GM12878 (cell line): Measurements from ENCODE around the gene HS6ST3. TPM values are rescaled to one million over a fixed set of nuclear protein-coding genes. Genes with fewer than 3 reads are reported as not detected.

Experiments
- ATAC-seq: fragments of 200-7000 bp; cut with Tn5 transposase; 3 replicates; pipeline ENCODE4 v1.9.1; 2020; ENCODE audit warnings: mild to moderate bottlenecking, moderate library complexity
- BruUV-seq: library from RNA; stranded (reverse); fragments of 400-500 nt; replicated peaks from 2 replicates; lab custom pipeline; 2021; lab: Mats Ljungman, UMichigan
- CTCF ChIA-PET: fragments of 300-600 bp; sonication (Branson Sonifier 250); formaldehyde crosslinking; extraction: SDS; loops from one replicate; lab custom pipeline; 2021; ENCODE audit warnings: inconsistent platforms; lab: Yijun Ruan, JAX
- POLR2A ChIA-PET: fragments of 350-600 bp; formaldehyde crosslinking; extraction: SDS; loops from one replicate; lab custom pipeline; 2021; ENCODE audit warnings: inconsistent platforms; lab: Charles Lee
- RAD21 ChIA-PET: fragments of 300-600 bp; sonication (Branson Sonifier 250); formaldehyde crosslinking; loops from one replicate; lab custom pipeline; 2023; ENCODE audit warnings: antibody characterized with exemption; ENCODE audit not compliant: unreplicated experiment; lab: Charles Lee
- SMC1A ChIA-PET: fragments of 300-600 bp; sonication (Branson Sonifier 250); formaldehyde crosslinking; loops from one replicate; lab custom pipeline; 2023; ENCODE audit not compliant: unreplicated experiment, uncharacterized antibody; lab: Charles Lee
- DNase-seq: peaks from one replicate; pipeline ENCODE4 v3.0.0-alpha.2; 2011; ENCODE audit warnings: low read depth, low spot score
- FAIRE-seq: peaks from 3 replicates; lab custom pipeline; 2011; peaks lifted over from hg19 to GRCh38; lab: Jason Lieb, UNC
- H2AFZ ChIP-seq: 2 replicates; pipeline ENCODE4 v1.6.0; 2011; ENCODE audit warnings: low read depth, low read length, control low read depth; ENCODE audit not compliant: control insufficient read depth
- H3K27ac ChIP-seq: 2 replicates; pipeline ENCODE4 v1.5.1; 2011; ENCODE audit warnings: control low read depth; ENCODE audit not compliant: control insufficient read depth, insufficient read depth
- H3K27me3 ChIP-seq, 2 experiments: replicated peaks in 1 of 2; 2 replicates each; pipeline versions ENCODE4 v1.6.0 to v1.6.1; 2011; ENCODE audit warnings: low read length in 1 of 2; ENCODE audit not compliant: control insufficient read depth in 2 of 2, insufficient read depth in 2 of 2
- H3K36me3 ChIP-seq, 2 experiments: 2 replicates each; pipeline ENCODE4 v1.5.1; 2011; ENCODE audit warnings: low read length in 1 of 2; ENCODE audit not compliant: control insufficient read depth in 2 of 2, insufficient read depth in 2 of 2
- H3K4me1 ChIP-seq: 2 replicates; pipeline ENCODE4 v1.6.1; 2011; ENCODE audit warnings: mild to moderate bottlenecking, low read length, moderate library complexity, mixed read lengths; ENCODE audit not compliant: control insufficient read depth, insufficient read depth
- H3K4me2 ChIP-seq: 2 replicates; pipeline ENCODE4 v1.6.0; 2011; ENCODE audit warnings: control low read depth; ENCODE audit not compliant: control insufficient read depth, insufficient read depth
- H3K4me3 ChIP-seq: fragments of 200-600 bp; sonication (generic); 2 replicates; pipeline ENCODE4 v1.5.1; 2016
- H3K79me2 ChIP-seq: 2 replicates; pipeline ENCODE4 v1.6.0; 2011; ENCODE audit warnings: low read length; ENCODE audit not compliant: control insufficient read depth, insufficient read depth
- H3K9ac ChIP-seq: 2 replicates; pipeline ENCODE4 v1.8.0; 2011; ENCODE audit warnings: low read length, control low read depth, mixed read lengths; ENCODE audit not compliant: control insufficient read depth, insufficient read depth
- H3K9me3 ChIP-seq: replicated peaks from 3 replicates; pipeline ENCODE4 v1.5.1; 2011; ENCODE audit warnings: mild to moderate bottlenecking, low read length; ENCODE audit not compliant: control insufficient read depth, insufficient read depth
- H4K20me1 ChIP-seq: 2 replicates; pipeline ENCODE4 v1.6.0; 2011; ENCODE audit not compliant: control insufficient read depth, insufficient read depth
- FOS ChIP-seq: IDR thresholded peaks from 3 replicates; pipeline ENCODE4 v1.6.1; 2011; ENCODE audit warnings: borderline replicate concordance; ENCODE audit not compliant: insufficient read length; ENCODE audit errors: extremely low read depth
- IRF4 ChIP-seq: IDR thresholded peaks from 2 replicates; pipeline ENCODE4 v1.6.1; 2011; ENCODE audit warnings: low read depth, low read length
- MYC ChIP-seq: IDR thresholded peaks from 2 replicates; pipeline ENCODE4 v1.6.1; 2011; ENCODE audit warnings: mild to moderate bottlenecking, low read length, moderate library complexity, inconsistent platforms; ENCODE audit not compliant: insufficient read depth, insufficient replicate concordance, insufficient read length, severe bottlenecking
- PML ChIP-seq: IDR thresholded peaks from 2 replicates; pipeline ENCODE4 v1.6.1; 2012; ENCODE audit warnings: low read length, inconsistent platforms
- POLR2AphosphoS5 ChIP-seq: IDR thresholded peaks from 2 replicates; pipeline ENCODE4 v1.6.1; 2011; ENCODE audit warnings: mild to moderate bottlenecking, low read length, inconsistent platforms
- RBBP5 ChIP-seq: fragments of 200-600 bp; sonication (generic); conservative IDR thresholded peaks from 2 replicates; pipeline ENCODE4 v1.6.1; 2016
- SMARCA5 ChIP-seq: fragments of 450-650 bp; IDR thresholded peaks from 2 replicates; pipeline ENCODE4 v1.6.1; 2017; ENCODE audit warnings: mild to moderate bottlenecking
- YBX1 ChIP-seq: fragments of 450-650 bp; IDR thresholded peaks from 2 replicates; pipeline ENCODE4 v1.6.1; 2016; ENCODE audit warnings: antibody characterized with exemption
- ZBTB33 ChIP-seq: fragments of 450-650 bp; IDR thresholded peaks from 2 replicates; pipeline ENCODE4 v1.6.1; 2017; ENCODE audit warnings: mild to moderate bottlenecking
- WGBS: methylation state at CpG from one replicate; pipeline ENCODE4 v1.1.6; 2016; ENCODE audit warnings: low lambda C conversion rate; ENCODE audit not compliant: insufficient replicate concordance, insufficient coverage; ENCODE audit errors: missing lambda C conversion rate; 5-methylcytosine and 5-hydroxymethylcytosine counted together
- in situ Hi-C: fragments of 300-500 bp; cut with MboI; formaldehyde crosslinking; loops from 9 replicates; pipeline ENCODE4 v1.14.3; 2018; ENCODE audit warnings: mixed read lengths
- intact Hi-C: fragments of 100-400 bp; cut with micrococcal nuclease; formaldehyde crosslinking; loops from one replicate; pipeline ENCODE4 v1.14.2; 2022; ENCODE audit not compliant: unreplicated experiment
- polyA plus RNA-seq, 11 experiments: library from polyadenylated mRNA; depleted of rRNA in 4 of 11; unstranded in 6 of 11; stranded (reverse) in 5 of 11; fragments of >200 nt; fragmentation: Nextera tagmentation in 4 of 11; fragmentation: Illumina TruSeq in 1 of 11; extraction: Ambion mirVana in 4 of 11; extraction: Trizol in 1 of 11; gene quantifications; 1 replicate in 1 of 11; 2 replicates in 10 of 11; pipeline versions ENCODE4 v1.2.1 to v1.2.3, GENCODE V29; 2011 to 2016; ENCODE audit warnings: inconsistent platforms in 2 of 11, missing spikeins in 2 of 11, low read depth in 1 of 11
- total RNA-seq, 4 experiments: library from RNA; depleted of rRNA in 3 of 4; stranded (reverse); fragments of >200 nt in 3 of 4; fragmentation: Illumina TruSeq in 1 of 4; extraction: Trizol in 1 of 4; gene quantifications; 2 replicates each; pipeline versions ENCODE4 v1.2.1 to v1.2.3, GENCODE V29; 2013 to 2021

Gene HS6ST3
- total and polyA plus RNA-seq, 10 of the 15 experiments (the other 5 are each of a cell fraction or from before 2014, with no cell fraction given): under 0.01 to 2.9 TPM; not detected in 8

GRCh38 chr13:96858133-96858826 lies 768.4 kb downstream of the HS6ST3 start:
- no peak overlapping the region for H2AFZ ChIP-seq
- intact Hi-C loops (no loop called here), in situ Hi-C loops (no loop called here)
- BruUV-seq: no TSS peak
- RAD21 ChIA-PET: no interaction called here
- no peaks in the 10 kb centered on the region for H3K27me3 ChIP-seq
- H3K9ac ChIP-seq: no peak overlapping the region
- H3K79me2 ChIP-seq: no peaks in the 10 kb centered on the region
- no peak for FAIRE-seq
- H3K36me3 ChIP-seq: no peaks in the 10 kb centered on the region
- no peak overlapping the region for H3K27ac ChIP-seq
- no peak for ATAC-seq
- TF ChIP-seq YBX1 (no peak), IRF4 (no peak), SMARCA5 (no peak), ZBTB33 (no peak), MYC (no peak), RBBP5 (no peak), POLR2AphosphoS5 (no peak), PML (no peak), FOS (no peak)
- H4K20me1 ChIP-seq: no peaks in the 10 kb centered on the region; the same call in 1 of the 2 replicates
- no peak overlapping the region for H3K4me2 ChIP-seq
- H3K4me1 ChIP-seq: no peaks in the 10 kb centered on the region
- POLR2A ChIA-PET: no interaction called here
- DNase-seq: no peak
- SMC1A ChIA-PET: no interaction called here
- H3K4me3 ChIP-seq: no peak overlapping the region
- CTCF ChIA-PET: no interaction called here
- H3K9me3 ChIP-seq: no peaks in the 10 kb centered on the region
- 100% methylated on average over 1 of the region's 1 CpG for WGBS
